UCSD-AML1 (cell line): ENCODE results near the gene FGF21.

ENCODE experiments used
- DNase-seq: peaks from one replicate; lab custom pipeline; 2025; ENCODE audit not compliant: unreplicated experiment; lab: John Stamatoyannopoulos, UW

Gene FGF21

GRCh38 chr19:48728911-48729664, 26.2 kb upstream of the FGF21 start:
- no peak for DNase-seq

DNA sequence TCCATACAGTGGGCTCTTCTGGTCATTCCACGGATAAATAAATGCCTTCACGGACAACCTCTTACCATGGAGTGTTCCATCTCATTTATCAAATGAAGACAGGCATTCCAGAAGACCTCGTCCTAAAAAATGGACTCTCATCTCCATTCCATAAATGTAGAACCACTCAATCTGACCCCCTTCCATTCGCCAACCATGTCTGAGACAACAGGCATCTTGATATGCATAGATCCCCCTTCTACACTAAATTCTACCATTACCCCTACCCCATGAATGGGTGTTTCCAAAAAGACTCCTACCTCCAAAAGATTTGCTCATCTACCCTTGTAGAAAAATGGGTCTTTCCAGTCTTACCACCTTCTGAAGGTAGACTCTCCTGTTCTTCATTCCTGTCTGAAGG, 23.9 kb upstream of the FGF21 start:
- DNase-seq, result no peak

DNA sequence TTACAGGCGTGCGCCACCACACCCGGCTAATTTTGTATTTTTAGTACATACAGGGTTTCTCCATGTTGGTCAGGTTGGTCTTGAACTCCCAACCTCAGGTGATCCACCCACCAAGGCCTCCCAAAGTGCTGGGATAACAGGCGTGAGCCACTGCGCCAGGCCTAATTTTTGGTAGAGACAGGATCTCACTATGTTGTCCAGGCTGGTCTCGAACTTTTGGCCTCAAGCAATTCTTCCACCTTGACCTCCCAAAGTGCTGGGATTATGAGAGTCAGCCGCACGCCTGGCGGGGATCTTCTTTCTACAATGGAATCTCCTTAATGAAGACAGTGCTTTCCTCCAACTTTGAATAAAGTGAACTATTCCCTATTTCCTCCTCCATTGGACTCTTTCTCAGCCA, 20.7 kb upstream of the FGF21 start:
- DNase-seq, result no peak

DNA sequence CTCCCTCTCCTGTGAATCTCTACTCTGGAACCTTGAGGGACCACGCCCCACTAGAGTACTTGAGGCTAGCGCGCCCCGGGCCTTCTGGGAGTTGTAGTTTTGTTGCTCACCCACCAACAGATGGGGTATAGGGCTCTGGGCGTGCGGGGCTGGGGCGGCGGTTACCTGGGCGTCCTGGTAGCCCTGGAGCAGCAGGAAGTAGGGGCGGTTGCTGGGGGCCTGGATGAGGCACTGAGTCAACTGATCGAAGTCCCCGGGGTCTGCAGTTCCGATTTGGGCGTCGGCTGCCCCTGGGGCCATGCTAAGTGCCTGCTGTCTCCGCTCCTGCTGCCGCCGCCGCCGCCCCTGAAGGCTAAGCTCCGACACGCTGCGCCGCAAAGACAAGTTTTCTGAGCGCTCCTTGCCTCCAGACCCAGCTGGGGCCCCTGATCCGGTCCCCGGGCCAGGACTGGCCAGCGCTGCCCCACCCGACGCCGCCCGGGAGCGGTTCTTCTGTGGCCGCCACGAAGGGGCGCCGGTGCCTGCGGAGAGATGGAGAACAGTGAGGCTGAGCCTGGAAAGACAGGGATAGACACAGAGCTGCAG, 20.2 kb upstream of the FGF21 start:
- no peak for DNase-seq

DNA sequence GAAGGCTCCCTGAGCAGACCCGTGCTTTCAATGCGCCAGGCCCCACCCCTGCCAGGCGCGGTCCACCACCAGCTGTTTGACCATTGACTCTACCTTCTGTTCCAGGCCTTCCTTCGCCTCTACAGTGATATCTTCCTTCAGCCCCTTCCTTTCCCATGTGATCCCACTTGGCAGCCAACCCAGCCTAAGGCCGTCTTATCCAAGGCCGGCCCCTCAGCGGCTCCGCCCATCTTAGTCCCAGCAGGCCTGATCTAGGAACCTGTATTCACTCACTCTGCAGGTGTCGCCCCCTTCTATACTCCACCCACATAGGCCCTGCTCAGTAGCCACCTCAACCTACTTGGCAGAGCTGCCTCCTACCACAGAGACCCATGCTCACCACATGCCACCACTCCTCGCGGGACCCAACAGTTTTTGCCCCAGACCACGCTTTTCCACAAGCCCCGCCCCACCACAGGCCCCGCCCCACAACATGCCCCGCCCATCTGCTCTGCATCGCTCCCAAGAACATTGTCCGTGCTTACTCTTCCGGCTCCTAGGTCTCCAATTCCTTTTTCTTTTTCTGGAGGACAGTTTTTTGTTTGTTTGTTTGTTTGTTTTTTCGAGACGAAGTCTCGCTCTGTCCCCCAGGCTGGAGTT, 17.8 kb upstream of the FGF21 start:
- no peak for DNase-seq

- peak; percentile 94 for DNase-seq
Observed at GRCh38 chr19:48738557-48739403, 16.5 kb upstream of the FGF21 start.

DNA sequence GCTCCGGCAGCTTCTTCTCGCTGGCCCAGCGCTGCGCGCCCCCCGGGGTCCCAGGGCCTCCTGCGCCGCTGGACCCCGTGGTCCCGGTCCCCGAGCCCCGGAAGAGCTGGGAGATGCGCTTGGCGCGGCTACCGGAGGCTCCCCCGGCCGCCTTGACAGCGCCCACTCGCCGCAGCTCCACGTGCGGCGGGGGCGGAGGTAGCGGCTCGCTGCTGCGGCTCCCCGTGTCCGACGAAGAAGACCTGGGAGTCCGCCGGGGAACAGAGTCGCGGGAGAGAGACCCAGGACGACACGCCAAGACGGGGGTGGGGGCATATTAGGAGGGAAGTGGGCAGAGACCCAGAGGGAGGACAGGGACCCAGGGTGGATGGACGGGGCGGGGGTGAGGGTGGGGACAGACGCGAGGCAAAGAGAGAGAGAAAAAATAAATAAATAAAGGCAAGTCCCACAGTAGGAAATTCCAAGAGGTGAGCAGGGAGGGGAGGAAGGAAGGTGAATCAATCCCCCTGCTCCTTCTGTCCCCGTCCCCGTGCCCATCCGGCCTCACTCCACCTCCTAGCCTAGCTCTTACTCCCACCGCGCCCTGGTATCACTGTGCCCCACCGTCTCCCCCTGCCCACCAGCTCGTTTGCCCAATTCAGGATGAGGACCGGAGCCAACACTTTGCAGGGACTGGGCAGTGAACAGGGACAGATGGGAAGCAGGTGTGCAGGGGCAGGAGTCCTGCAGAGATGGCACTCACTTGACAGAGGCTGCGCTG, 15.7 kb upstream of the FGF21 start:
- DNase-seq, result no peak

- peak; percentile 47 for DNase-seq
Observed at GRCh38 chr19:48740164-48740972, 15.0 kb upstream of the FGF21 start, which contains the start of gene RASIP1. Gene RASIP1, minus strand, starts transcription at chr19:48740610. Its CDS starts 328 bp downstream, at chr19:48740282.

DNA sequence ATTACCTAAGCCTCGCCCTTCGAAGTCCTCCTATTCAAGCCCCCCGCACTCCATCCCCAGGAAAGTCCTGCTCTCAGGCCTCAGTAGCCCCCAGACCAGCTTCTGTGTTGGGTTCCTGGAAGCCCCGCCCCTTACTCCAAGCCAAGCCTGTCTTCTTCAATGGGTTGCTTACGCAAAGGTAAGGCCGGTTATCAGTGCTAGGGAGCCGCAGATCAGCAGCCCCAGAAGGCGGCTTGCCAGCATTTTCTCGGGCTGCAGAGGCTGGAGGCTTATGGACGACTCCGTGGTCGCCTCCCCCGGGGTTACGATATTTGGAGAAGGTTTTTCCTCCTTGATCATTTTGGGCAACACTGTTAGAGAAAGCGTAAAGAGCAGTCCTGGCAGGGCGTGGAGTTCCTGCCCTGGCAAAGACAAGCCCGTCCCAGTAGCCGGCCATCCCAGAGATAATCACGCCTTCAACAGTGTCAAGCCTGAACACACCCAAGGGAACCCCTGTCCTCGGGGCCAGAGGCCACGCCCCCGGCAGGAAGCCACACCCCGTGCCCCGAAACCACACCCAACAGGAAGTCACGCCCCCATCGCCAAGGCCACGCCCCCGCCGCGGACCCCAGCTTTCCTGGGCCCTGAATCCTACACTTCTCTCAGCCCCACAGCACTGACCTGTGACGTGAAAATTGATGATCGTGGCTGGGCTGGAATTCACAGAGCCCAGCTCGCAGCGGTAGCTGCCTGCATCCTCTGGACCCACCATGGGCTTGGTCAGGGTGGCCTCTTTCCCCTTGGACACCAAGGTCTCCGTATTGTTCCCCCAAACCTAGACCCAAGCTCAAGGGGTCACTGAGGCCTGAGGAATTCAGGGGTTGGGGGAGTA, 14.0 kb upstream of the FGF21 start:
- DNase-seq, result peak; percentile 74

DNA sequence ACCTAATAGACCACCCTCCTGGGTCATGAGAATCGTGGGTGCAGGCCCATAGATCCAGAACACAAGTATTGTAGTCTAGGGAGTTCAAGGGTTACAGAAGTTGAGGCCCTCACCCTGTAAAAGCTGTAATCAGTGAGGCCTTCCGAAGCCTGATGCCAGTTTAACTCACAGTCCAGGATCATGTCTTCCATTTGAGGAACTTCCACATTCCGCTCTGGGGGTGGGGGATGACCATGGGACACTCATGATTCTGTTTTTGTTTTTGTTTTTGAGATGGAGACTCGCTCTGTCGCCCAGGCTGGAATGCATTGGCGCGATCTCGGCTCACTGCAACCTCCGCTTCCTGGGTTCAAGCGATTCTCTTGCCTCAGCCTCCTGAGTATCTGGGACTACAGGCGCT, 13.2 kb upstream of the FGF21 start:
- no peak for DNase-seq

DNA sequence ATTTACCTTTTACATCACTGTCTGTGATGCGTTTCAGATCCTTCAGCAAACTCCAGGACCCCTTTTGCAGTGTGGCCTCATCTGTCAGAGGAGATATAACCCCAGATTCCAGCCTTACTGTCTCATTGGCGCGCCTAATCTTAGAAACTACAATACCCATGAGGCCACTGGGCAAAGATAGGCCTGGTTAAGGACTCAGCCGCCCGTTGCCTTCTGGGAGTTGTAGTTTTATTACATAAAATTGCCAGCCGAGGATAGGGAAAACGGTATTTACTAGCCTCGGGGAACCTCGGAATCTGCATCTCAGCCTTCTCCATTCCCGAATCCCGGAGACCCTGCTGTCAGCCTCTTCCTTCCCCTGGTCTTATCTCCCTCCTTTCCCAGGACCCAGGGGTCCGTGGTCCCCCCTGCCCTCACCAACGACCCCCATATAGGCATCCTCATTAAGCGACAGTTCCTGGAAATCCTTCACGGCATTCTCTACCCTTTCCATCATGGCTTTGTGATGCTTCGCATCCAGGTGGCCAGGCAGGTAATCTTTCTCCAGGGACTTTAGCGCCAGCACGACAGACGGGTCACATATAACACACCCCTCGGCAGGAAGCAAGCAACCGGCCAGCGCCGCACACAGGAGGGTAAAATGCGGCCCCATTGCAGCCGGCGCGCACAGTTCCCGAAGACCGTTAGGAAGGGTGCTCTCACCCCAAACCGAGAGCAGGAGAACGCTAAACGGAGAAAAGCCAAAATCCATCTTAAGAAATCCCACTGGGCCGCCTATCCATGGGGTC, 9.9 kb upstream of the FGF21 start:
- peak; percentile 34 for DNase-seq

DNA sequence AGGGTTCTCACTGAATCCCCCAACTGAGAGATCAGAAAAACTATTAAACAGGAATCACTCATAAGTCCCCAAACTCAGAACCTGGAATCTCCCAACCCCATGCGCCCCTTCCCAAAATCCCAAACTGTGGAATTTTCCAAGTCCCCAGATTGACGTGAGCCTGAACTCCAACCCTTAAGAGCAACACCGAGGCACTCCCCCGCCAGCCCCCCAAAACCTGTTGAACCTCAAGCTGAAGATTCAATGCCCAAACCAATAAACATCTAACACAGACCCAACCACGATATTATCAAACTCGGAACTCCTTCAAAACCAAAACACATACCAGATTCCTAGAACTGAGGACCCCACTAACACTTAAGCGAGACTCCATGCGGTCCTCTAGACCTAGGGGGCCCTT, 9.2 kb upstream of the FGF21 start:
- DNase-seq, result no peak

DNA sequence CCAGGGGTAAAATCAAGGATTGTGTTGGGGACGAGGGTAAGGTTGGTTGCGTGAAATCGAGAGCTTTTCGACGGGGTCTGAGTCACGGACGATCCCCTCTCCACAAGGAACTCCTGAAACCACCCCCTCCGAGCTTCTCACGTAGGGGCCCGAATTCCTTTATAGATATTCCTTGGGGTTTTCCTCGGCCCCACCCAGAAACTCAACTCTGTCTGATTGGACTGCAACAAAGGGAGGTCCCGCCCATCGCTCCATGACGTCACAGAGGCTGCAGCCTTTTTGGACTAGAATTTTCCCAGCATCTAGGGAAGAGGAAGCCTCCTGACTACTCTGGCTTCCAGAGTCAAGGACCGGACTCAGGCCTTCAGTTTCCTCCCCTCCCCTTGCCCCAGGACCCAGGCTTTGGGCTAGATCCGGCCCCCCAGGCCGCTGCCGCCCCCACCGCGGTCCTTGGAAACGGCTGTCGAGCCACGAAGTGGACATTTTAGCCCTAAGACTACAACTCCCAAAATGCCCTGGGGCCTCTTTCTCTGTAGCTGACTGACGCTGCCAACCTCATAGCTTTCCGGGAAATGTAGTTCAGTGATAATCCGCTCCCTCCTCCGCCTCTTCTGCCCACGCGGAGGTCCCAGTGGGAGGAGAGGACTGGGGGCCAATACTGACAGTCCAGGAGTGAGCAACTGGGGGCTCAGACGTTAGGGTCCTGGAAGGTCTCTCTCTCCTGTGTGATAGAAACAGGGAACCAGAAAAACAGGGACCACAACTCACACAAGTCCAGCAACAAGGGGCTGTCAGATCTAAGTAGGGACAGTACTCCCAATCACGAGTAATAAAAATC, 8.4 kb upstream of the FGF21 start, which contains the start of gene IZUMO1:
Gene IZUMO1 (minus strand): TSS at position 172 of the 838 bp plus-strand sequence. CDS start 1,050 bp downstream, outside the sequence.
- DNase-seq, result no peak

GRCh38 chr19:48749571-48750198, 5.6 kb upstream of the FGF21 start:
- DNase-seq, result no peak

GRCh38 chr19:48750351-48750750, 5.0 kb upstream of the FGF21 start:
- no peak for DNase-seq

- peak; percentile 44 for DNase-seq
Observed at GRCh38 chr19:48750771-48751504, 4.4 kb upstream of the FGF21 start.
